Measurements from ENCODE around the gene SIGLEC12. TPM values are rescaled to one million over a fixed set of nuclear protein-coding genes. Genes with fewer than 3 reads are reported as not detected.

The SIGLEC12 gene
- total RNA-seq, 4 donors from 2014 or later = not detected

DNA sequence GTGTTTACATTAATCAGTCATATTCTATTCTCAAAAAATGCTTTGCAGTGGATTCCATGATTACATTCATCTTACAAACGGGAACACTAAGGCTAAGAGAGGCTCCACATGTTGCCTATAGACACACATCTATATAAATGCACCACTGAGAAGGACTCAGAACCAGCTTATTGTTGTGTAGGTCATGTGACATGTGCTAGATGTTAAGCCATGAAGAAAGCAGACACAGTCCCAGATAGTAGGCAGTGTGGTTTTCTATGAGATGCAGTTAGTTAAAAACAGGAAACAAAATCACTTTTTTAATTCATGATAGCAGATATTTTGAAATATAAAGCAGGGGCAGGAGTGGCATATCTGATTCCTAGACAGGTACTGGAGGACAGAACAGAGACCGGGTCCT, 19.1 kb upstream of the SIGLEC12 start:
- TF ChIP-seq CTCF (IDR thresholded peaks at IDR 0.05; ENCODE audit: low read depth) = no peak

DNA sequence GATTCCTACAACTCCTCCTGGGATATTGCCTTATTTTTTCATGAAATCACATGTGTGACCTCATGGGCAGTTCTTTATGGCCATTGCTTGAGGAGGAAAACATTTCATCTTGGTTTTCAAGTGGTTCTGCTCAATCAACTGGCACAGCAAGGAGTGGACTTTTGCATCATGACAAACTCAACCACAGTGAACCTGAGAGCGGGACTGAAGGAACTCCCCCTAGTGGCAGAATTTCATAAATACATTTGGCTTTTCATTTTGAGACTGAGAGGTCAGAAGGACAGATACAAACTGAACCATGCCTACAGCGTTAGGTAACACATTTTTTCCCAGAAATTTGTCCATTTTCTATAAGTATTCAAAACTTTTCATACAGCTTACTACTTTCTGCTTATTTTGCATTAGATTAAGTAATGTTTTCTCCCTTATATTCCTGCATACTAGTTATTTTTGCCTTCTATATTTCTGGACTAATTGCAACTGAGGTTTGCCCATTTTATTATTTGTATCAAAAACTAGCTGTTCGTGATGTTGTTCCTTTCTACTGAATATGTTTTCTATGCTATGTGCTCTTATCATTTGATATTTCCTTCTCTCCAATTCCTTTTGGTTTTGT, 13.4 kb upstream of the SIGLEC12 start:
- TF ChIP-seq CTCF (IDR thresholded peaks at IDR 0.05; ENCODE audit: low read depth) = no peak

GRCh38 chr19:51513968-51514367, 12.4 kb upstream of the SIGLEC12 start:
- no peak for TF ChIP-seq CTCF (IDR thresholded peaks at IDR 0.05; ENCODE audit: low read depth)

DNA sequence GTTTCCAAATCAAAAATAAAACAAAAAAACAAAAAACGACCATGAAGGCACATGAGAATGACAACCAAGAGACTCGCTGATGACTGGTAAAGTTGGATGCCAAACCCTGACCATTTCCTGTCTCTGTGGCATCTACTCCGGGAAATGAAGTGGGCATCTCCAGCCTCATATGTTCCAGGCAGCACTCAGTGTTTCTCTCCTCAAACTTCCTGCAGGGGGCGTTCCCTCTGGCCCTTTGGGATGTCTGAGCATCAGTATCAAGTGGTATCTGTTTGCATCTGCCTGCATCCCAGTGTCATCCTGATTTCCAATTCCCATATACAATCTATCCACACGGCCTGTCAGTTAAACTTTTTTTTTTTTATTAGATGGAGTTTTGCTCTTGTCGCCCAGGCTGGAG, 9.8 kb upstream of the SIGLEC12 start:
- no peak for TF ChIP-seq CTCF (IDR thresholded peaks at IDR 0.05; ENCODE audit: low read depth)

DNA sequence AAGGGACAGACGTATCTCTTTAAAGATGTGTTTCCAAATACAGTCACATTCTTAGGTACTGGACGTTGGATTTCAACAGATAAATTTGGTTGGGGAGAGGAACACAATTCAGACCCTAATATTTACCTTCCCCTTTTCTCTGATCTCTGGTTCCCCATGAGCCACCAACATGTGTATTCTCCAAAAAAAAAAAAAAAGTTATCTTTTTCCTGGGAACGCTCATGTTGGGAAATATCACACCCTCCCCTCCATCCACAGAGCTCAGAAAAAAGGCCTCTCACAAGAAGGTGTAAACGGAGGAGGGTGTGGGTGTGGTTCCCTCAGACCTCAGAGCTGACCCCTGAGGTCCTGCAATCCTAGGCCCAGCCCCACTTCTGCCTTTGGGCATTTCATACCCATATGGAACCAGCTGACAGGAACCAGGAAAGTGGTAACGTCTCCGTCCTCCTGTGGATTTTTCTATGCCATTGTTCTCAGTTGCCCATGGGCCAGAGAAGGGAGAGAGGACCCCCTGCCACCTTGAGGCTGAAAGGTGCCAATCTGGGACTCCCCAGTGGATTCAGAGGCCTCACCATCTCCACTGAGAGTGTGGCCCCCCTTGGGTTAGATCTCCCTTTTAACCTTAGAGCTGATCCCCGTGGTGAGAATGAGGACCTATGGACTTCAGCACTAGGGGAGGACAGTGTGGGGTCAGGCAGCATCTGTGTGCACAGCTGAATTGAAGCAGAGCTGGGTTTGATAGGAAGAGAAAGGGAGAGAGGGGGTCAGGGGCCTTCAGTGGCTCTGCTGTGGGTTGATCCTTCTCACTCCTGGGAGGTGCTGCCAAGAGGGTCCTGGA, 8.4 kb upstream of the SIGLEC12 start:
- no peak for TF ChIP-seq CTCF (IDR thresholded peaks at IDR 0.05; ENCODE audit: low read depth)

DNA sequence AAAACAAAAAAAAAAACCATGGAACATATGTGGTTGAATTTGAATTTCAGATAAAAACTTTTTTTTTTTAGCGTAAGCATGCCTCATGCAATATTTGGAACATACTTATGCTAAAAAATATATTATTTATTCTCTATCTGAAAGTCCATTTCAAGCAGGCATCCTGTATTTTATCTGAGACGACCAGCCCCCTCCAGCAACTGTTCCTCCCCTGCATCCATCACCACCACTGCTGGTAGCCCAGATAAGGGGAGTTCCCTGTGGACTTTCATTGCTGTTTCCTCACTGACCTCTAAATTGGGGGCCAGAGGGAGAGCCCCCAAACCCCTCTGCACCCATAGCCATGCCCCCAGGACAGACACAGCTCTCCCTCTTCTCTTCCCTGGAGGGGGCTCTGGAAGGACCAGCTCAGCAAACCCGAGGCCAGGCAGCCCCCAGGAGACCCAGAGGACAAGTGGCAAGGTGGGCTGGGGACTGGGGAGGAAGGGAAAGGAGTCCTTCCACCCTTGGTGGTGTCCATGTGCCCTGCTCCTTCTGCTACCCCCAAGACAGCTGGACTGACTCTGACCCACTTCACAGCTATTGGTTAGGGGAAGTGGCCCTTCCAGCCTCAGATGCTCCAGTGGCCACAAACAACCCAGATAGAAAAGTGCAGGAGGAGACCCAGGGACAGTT, 6.6 kb upstream of the SIGLEC12 start:
- TF ChIP-seq CTCF (IDR thresholded peaks at IDR 0.05; ENCODE audit: low read depth) = no peak

DNA sequence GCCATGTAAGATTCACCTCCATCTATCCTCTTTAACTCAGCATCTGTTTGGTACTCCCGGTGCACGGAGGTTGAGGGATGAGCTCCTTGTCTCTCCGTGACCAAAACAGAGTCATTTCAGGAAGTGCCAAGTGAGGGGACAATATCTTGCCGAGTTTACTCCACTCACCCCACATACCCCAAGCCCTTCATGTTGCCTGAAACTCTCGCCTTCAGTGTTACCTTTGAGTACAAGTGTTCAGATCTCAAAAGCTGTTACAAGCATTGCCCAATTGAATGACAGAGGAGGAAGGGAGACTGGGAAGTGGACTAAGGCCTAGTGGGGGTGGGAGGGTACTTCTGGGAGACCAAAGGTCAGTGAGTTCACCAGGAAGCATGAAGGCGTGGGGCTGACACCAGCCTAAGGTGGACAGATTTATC, 6.0 kb upstream of the SIGLEC12 start:
- TF ChIP-seq CTCF (IDR thresholded peaks at IDR 0.05; ENCODE audit: low read depth) = no peak
